B cell (primary cell): ENCODE measurements around the gene KLHL13. TPM values are rescaled to one million over a fixed set of nuclear protein-coding genes. Genes with fewer than 3 reads are reported as not detected.

ENCODE experiments used
- ATAC-seq: fragments of 200-7000 bp; cut with Tn5 transposase; one replicate; pipeline ENCODE4 v1.10.0; 2021; ENCODE audit warnings: low read depth, mild to moderate bottlenecking, moderate number of reproducible peaks, moderate library complexity
- CTCF ChIA-PET: fragments of 350-600 bp; sonication (Branson Sonifier 250); formaldehyde crosslinking; loops from one replicate; lab custom pipeline; 2021; ENCODE audit warnings: antibody characterized with exemption, inconsistent platforms; lab: Charles Lee
- POLR2A ChIA-PET: fragments of 350-600 bp; sonication (Branson Sonifier 250); formaldehyde crosslinking; loops from one replicate; lab custom pipeline; 2021; ENCODE audit warnings: antibody characterized with exemption; lab: Charles Lee
- DNase-seq: peaks from one replicate; pipeline ENCODE4 v3.0.0; 2013
- H2AFZ ChIP-seq: 2 replicates; pipeline ENCODE4 v1.6.1; 2012; ENCODE audit warnings: mild to moderate bottlenecking, low read depth, low read length; ENCODE audit not compliant: insufficient read depth, poor library complexity, severe bottlenecking
- H3K27ac ChIP-seq, 2 donors: 1 replicate in 1 of 2; 2 replicates in 1 of 2; pipeline ENCODE4 v1.5.1; 2012 to 2013; ENCODE audit warnings: low read length in 2 of 2, mild to moderate bottlenecking in 2 of 2, moderate library complexity in 1 of 2
- H3K27me3 ChIP-seq, 4 experiments: fragments of 200-600 bp in 1 of 4; sonication (generic) in 1 of 4; replicated peaks in 1 of 4; 1 replicate in 2 of 4; 2 replicates in 2 of 4; pipeline versions ENCODE4 v1.6.1 to v1.7.0; 2013 to 2016; ENCODE audit warnings: low read length in 3 of 4, mild to moderate bottlenecking in 2 of 4, mixed read lengths in 1 of 4, moderate library complexity in 1 of 4; ENCODE audit not compliant: insufficient read depth in 4 of 4, control insufficient read depth in 3 of 4; ENCODE audit errors: control extremely low read depth in 1 of 4
- H3K36me3 ChIP-seq, 2 experiments: replicated peaks in 1 of 2; 1 replicate in 1 of 2; 2 replicates in 1 of 2; pipeline versions ENCODE4 v1.6.1 to v1.7.1; 2013; ENCODE audit warnings: low read length in 1 of 2; ENCODE audit not compliant: insufficient read depth in 2 of 2, control insufficient read depth in 1 of 2; ENCODE audit errors: control extremely low read depth in 1 of 2, extremely low read depth in 1 of 2
- H3K4me1 ChIP-seq, 2 donors: fragments of 200-600 bp in 1 of 2; sonication (generic) in 1 of 2; 1 replicate in 1 of 2; 2 replicates in 1 of 2; pipeline versions ENCODE4 v1.5.1 to v1.6.1; 2013 to 2017; ENCODE audit warnings: low read length in 2 of 2; ENCODE audit not compliant: control insufficient read depth in 2 of 2, insufficient read depth in 2 of 2
- H3K4me2 ChIP-seq: replicated peaks from 2 replicates; pipeline ENCODE3; 2012; ENCODE audit warnings: mild to moderate bottlenecking, low read depth, low read length; ENCODE audit not compliant: poor library complexity, severe bottlenecking
- H3K4me3 ChIP-seq, 5 experiments: fragments of 200-600 bp in 1 of 5; sonication (generic) in 1 of 5; 1 replicate in 3 of 5; 2 replicates in 2 of 5; pipeline versions ENCODE4 v1.5.1 to v1.7.0; 2011 to 2016; ENCODE audit warnings: low read length in 4 of 5, mild to moderate bottlenecking in 4 of 5, low read depth in 2 of 5, control low read depth in 1 of 5, moderate library complexity in 1 of 5; ENCODE audit not compliant: insufficient read depth in 1 of 5; ENCODE audit errors: control extremely low read depth in 1 of 5, extremely low read depth in 1 of 5
- H3K79me2 ChIP-seq: fragments of 200-600 bp; sonication (generic); one replicate; pipeline ENCODE4 v1.6.0; 2016; ENCODE audit warnings: low read length; ENCODE audit not compliant: control insufficient read depth, insufficient read depth
- H3K9ac ChIP-seq: fragments of 200-600 bp; sonication (generic); 2 replicates; pipeline ENCODE4 v1.6.1; 2017; ENCODE audit warnings: mild to moderate bottlenecking, low read length, moderate library complexity
- H3K9me3 ChIP-seq, 3 donors: one replicate each; pipeline versions ENCODE4 v1.6.1 to v1.7.1; 2013; ENCODE audit warnings: low read length in 2 of 3; ENCODE audit not compliant: control insufficient read depth in 2 of 3, insufficient read depth in 1 of 3; ENCODE audit errors: control extremely low read depth in 1 of 3
- H4K20me1 ChIP-seq: 2 replicates; pipeline ENCODE4 v1.6.0; 2012; ENCODE audit warnings: mild to moderate bottlenecking, low read length; ENCODE audit not compliant: insufficient read depth, control insufficient read depth, poor library complexity, severe bottlenecking
- H3K27ac Mint-ChIP-seq: one replicate; pipeline ENCODE4 v1.8.0; 2021; ENCODE audit warnings: mixed read lengths
- H3K27me3 Mint-ChIP-seq: one replicate; pipeline ENCODE4 v1.8.0; 2021; ENCODE audit warnings: mixed read lengths
- H3K4me1 Mint-ChIP-seq: one replicate; pipeline ENCODE4 v1.8.0; 2021; ENCODE audit warnings: mixed read lengths
- H3K4me3 Mint-ChIP-seq: one replicate; pipeline ENCODE4 v1.8.0; 2021; ENCODE audit warnings: mixed read lengths
- H3K9me3 Mint-ChIP-seq: one replicate; pipeline ENCODE4 v1.8.0; 2022; ENCODE audit warnings: mixed read lengths; ENCODE audit not compliant: insufficient read depth
- EZH2 ChIP-seq: IDR thresholded peaks from 2 replicates; pipeline ENCODE4 v1.6.1; 2012; ENCODE audit warnings: borderline replicate concordance, low read depth, mild to moderate bottlenecking, moderate library complexity, low read length; ENCODE audit not compliant: insufficient read depth, poor library complexity, severe bottlenecking
- WGBS: methylation state at CpG from one replicate; pipeline ENCODE4 v1.1.5; 2013; ENCODE audit warnings: missing lambda C conversion rate; ENCODE audit not compliant: insufficient coverage; 5-methylcytosine and 5-hydroxymethylcytosine counted together
- intact Hi-C: fragments of 100-400 bp; cut with micrococcal nuclease; formaldehyde crosslinking; loops from one replicate; pipeline ENCODE4 v1.10.0; 2022
- polyA plus RNA-seq: library from polyadenylated mRNA; depleted of rRNA; stranded (reverse); fragments of >200 nt; gene quantifications from 2 replicates; pipeline ENCODE4 v1.2.3, GENCODE V29; 2012
- total RNA-seq, 2 donors: library from RNA; stranded (reverse); fragments of 120-200 nt in 1 of 2; gene quantifications; 1 replicate in 1 of 2; 2 replicates in 1 of 2; pipeline versions ENCODE4 v1.2.3 to v1.2.4, GENCODE V29; 2013 to 2022
- TF ChIP-seq, protein P1 (sequence below): fragments of 200-600 bp; IDR thresholded peaks from one replicate; pipeline ENCODE4 v1.8.0; 2022; ENCODE audit warnings: antibody characterized with exemption, mild to moderate bottlenecking

The KLHL13 gene
- total and polyA plus RNA-seq, 2 donors (not counting 1 experiment from before 2014, with no cell fraction given): 0.04 TPM; not detected in 1

DNA sequence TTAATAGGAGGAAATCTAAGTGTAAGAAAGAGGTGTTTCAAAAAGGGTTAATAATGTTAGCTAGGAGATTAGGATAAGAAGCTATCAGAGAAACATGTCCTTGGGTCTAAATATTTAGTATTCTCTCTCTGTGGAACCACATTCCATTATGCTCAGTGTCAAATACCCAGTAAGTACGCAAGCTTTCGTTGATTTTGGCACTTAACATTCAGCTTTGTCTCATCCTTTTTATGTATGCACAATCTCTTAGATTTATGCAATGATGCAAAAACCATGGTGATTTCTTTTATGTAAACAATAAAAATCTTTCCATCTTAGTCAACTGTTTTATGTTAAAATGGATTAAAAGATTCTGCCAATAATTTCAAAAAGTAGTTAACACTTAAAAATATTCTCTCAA lies 129.2 kb downstream of the KLHL13 start:
- Histone ChIP-seq H3K79me2 (no peaks in the 10 kb centered on the region), H3K4me3 (no peak overlapping the region), H3K4me2 (no peak overlapping the region), H3K9me3 (no peaks in the 10 kb centered on the region), H3K27ac (no peak overlapping the region), H3K27me3 (no peaks in the 10 kb centered on the region), H3K36me3 (no peaks in the 10 kb centered on the region), H3K9ac (no peak overlapping the region), H3K4me1 (no peaks in the 10 kb centered on the region), H4K20me1 (no peaks in the 10 kb centered on the region), H2AFZ (no peak overlapping the region)
- Mint-ChIP-seq H3K27ac (no peak overlapping the region), H3K4me3 (no peak overlapping the region), H3K4me1 (no peaks in the 10 kb centered on the region), H3K9me3 (no peaks in the 10 kb centered on the region), H3K27me3 (no peaks in the 10 kb centered on the region)
- POLR2A ChIA-PET: no interaction called here
- ATAC-seq (no peak), DNase-seq (no peak)
- intact Hi-C loops: no loop called here
- no CpG with 5 or more reads among the region's 2 CpGs for WGBS
- TF ChIP-seq, protein P1, sequence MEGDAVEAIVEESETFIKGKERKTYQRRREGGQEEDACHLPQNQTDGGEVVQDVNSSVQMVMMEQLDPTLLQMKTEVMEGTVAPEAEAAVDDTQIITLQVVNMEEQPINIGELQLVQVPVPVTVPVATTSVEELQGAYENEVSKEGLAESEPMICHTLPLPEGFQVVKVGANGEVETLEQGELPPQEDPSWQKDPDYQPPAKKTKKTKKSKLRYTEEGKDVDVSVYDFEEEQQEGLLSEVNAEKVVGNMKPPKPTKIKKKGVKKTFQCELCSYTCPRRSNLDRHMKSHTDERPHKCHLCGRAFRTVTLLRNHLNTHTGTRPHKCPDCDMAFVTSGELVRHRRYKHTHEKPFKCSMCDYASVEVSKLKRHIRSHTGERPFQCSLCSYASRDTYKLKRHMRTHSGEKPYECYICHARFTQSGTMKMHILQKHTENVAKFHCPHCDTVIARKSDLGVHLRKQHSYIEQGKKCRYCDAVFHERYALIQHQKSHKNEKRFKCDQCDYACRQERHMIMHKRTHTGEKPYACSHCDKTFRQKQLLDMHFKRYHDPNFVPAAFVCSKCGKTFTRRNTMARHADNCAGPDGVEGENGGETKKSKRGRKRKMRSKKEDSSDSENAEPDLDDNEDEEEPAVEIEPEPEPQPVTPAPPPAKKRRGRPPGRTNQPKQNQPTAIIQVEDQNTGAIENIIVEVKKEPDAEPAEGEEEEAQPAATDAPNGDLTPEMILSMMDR: no peak
- TF ChIP-seq EZH2: no peak
- CTCF ChIA-PET: no interaction called here

DNA sequence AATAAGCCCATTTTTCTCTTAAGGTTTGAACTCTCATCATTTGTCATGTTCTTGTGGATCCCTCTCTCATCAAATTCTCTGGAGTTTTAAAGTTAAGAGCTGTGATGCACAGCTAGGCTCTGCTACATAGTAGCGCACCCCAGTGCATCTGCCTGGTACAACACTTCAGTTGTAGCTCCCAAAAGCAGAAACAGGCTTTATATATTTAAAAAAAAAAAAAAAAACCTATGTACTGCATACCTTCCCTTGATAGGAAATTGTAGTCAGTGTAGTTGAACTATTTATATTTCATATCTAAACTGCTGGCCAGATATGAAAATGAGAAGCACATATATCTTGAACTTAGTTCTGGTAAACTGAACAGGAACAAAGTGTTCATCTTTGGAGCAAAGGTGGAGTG lies 131.4 kb downstream of the KLHL13 start:
- no peak overlapping the region for H3K9ac ChIP-seq
- H3K79me2 ChIP-seq: no peaks in the 10 kb centered on the region
- H3K4me1 ChIP-seq: no peaks in the 10 kb centered on the region
- no peak overlapping the region for H3K4me2 ChIP-seq
- H3K27me3 ChIP-seq: no peaks in the 10 kb centered on the region
- POLR2A ChIA-PET: no interaction called here
- H3K4me1 Mint-ChIP-seq: no peaks in the 10 kb centered on the region
- no peaks in the 10 kb centered on the region for H4K20me1 ChIP-seq
- no peak overlapping the region for H3K27ac ChIP-seq
- no peaks in the 10 kb centered on the region for H3K36me3 ChIP-seq
- H2AFZ ChIP-seq: no peak overlapping the region
- H3K4me3 Mint-ChIP-seq: no peak overlapping the region
- CTCF ChIA-PET: no interaction called here
- intact Hi-C loops: no loop called here
- no peak for TF ChIP-seq EZH2
- TF ChIP-seq, protein P1: no peak
- no peaks in the 10 kb centered on the region for H3K9me3 Mint-ChIP-seq
- DNase-seq (no peak), ATAC-seq (no peak)
- WGBS: no CpG with 5 or more reads among the region's 1 CpG
- H3K4me3 ChIP-seq: no peak overlapping the region
- no peaks in the 10 kb centered on the region for H3K9me3 ChIP-seq
- no peak overlapping the region for H3K27ac Mint-ChIP-seq
- no peaks in the 10 kb centered on the region for H3K27me3 Mint-ChIP-seq
